PFSK-1 (cell line): ENCODE measurements around the gene RBPJL.

ENCODE experiments used
- FOXP2 ChIP-seq: optimal IDR thresholded peaks from 2 replicates; pipeline ENCODE3; 2011; ENCODE audit warnings: borderline replicate concordance, control low read depth, inconsistent platforms; ENCODE audit not compliant: insufficient read depth; ENCODE audit errors: extremely low read length, extremely low read depth
- POLR2AphosphoS5 ChIP-seq: IDR thresholded peaks from 2 replicates; pipeline ENCODE4 v1.6.1; 2012; ENCODE audit warnings: low read depth, mild to moderate bottlenecking, control low read depth, low read length, moderate library complexity
- REST ChIP-seq, 2 experiments: IDR thresholded peaks; 2 replicates each; pipeline versions ENCODE4 v1.6.1 to v1.8.0; 2011 to 2012; ENCODE audit warnings: low read depth in 2 of 2, low read length in 2 of 2, control low read depth in 1 of 2, inconsistent platforms in 1 of 2, mild to moderate bottlenecking in 1 of 2, moderate library complexity in 1 of 2; ENCODE audit not compliant: insufficient read depth in 1 of 2
- SIN3A ChIP-seq: IDR thresholded peaks from 2 replicates; pipeline ENCODE4 v1.6.1; 2012; ENCODE audit warnings: mild to moderate bottlenecking, low read length, moderate library complexity, borderline replicate concordance; ENCODE audit not compliant: insufficient read depth
- TAF1 ChIP-seq: IDR thresholded peaks from 2 replicates; pipeline ENCODE4 v1.6.1; 2012; ENCODE audit warnings: low read length, control low read depth, borderline replicate concordance; ENCODE audit not compliant: insufficient read depth

The RBPJL gene

GRCh38 chr20:45258664-45259063 lies 48.0 kb upstream of the RBPJL start:
- no peak for TF ChIP-seq REST (IDR thresholded peaks at IDR 0.05; ENCODE audit: insufficient read depth in 1 of 2, low read depth in 2 of 2, low read length in 2 of 2)
- TF ChIP-seq FOXP2 = no peak
- TF ChIP-seq POLR2AphosphoS5 = no peak
- no peak for TF ChIP-seq SIN3A
- no peak for TF ChIP-seq TAF1

GRCh38 chr20:45263556-45264266 lies 42.9 kb upstream of the RBPJL start:
- TF ChIP-seq REST (IDR thresholded peaks at IDR 0.05; ENCODE audit: insufficient read depth in 1 of 2, low read depth in 2 of 2, low read length in 2 of 2) (no peak), TAF1 (no peak), FOXP2 (no peak), SIN3A (no peak), POLR2AphosphoS5 (no peak)

- TF ChIP-seq FOXP2 = no peak
- TF ChIP-seq TAF1 = no peak
- no peak for TF ChIP-seq REST (IDR thresholded peaks at IDR 0.05; ENCODE audit: insufficient read depth in 1 of 2, low read depth in 2 of 2, low read length in 2 of 2)
- TF ChIP-seq SIN3A = no peak
- TF ChIP-seq POLR2AphosphoS5 = no peak
Observed at GRCh38 chr20:45266977-45267376, 39.7 kb upstream of the RBPJL start.

GRCh38 chr20:45268531-45268930 lies 38.1 kb upstream of the RBPJL start:
- TF ChIP-seq SIN3A (no peak), REST (IDR thresholded peaks at IDR 0.05; ENCODE audit: insufficient read depth in 1 of 2, low read depth in 2 of 2, low read length in 2 of 2) (no peak), POLR2AphosphoS5 (no peak)

GRCh38 chr20:45269056-45269455 lies 37.6 kb upstream of the RBPJL start:
- no peak for TF ChIP-seq REST (IDR thresholded peaks at IDR 0.05; ENCODE audit: insufficient read depth in 1 of 2, low read depth in 2 of 2, low read length in 2 of 2)
